Vagina (tissue), 2 donors: ENCODE data around the gene LDLRAD4. TPM values are rescaled to one million over a fixed set of nuclear protein-coding genes. Genes with fewer than 3 reads are reported as not detected.

ENCODE experiments used
- DNase-seq, 2 donors: peaks; one replicate each; pipeline ENCODE4 v3.0.0-alpha.2; 2017; ENCODE audit errors: extremely low spot score in 2 of 2
- H3K27ac ChIP-seq: fragments of 200-600 bp; sonication (generic); one replicate; pipeline ENCODE4 v1.5.1; 2019
- H3K27me3 ChIP-seq: fragments of 200-600 bp; sonication (generic); one replicate; pipeline ENCODE4 v1.5.1; 2019
- H3K36me3 ChIP-seq, 2 donors: fragments of 200-600 bp; sonication (generic); one replicate each; pipeline ENCODE4 v1.5.1; 2017 to 2019
- H3K4me1 ChIP-seq: fragments of 200-600 bp; sonication (generic); one replicate; pipeline ENCODE4 v1.5.1; 2019
- H3K4me3 ChIP-seq, 2 donors: fragments of 200-600 bp; sonication (generic); 1 replicate in 1 of 2; 2 replicates in 1 of 2; pipeline ENCODE4 v1.5.1; 2016 to 2019
- H3K9me3 ChIP-seq: fragments of 200-600 bp; sonication (generic); one replicate; pipeline ENCODE4 v1.5.1; 2019
- POLR2A ChIP-seq, 2 donors: fragments of 450-650 bp; IDR thresholded peaks; one replicate each; pipeline ENCODE4 v1.6.1; 2017; ENCODE audit warnings: antibody characterized with exemption in 2 of 2, mild to moderate bottlenecking in 2 of 2, moderate library complexity in 2 of 2
- POLR2AphosphoS5 ChIP-seq, 2 donors: sonication (generic); formaldehyde crosslinking; IDR thresholded peaks; one replicate each; pipeline ENCODE4 v1.9.0; 2017; ENCODE audit warnings: antibody characterized with exemption in 2 of 2, mild to moderate bottlenecking in 2 of 2, low read depth in 1 of 2; ENCODE audit not compliant: insufficient read depth in 1 of 2
- intact Hi-C: fragments of 100-400 bp; cut with DNase I; formaldehyde crosslinking; loops from one replicate; pipeline ENCODE4 v1.15.1; 2023
- total RNA-seq: library from RNA; depleted of rRNA; stranded (reverse); fragments of >200 nt; gene quantifications from one replicate; pipeline ENCODE4 v1.2.3, GENCODE V29; 2016
- TF ChIP-seq, protein P1 (sequence below), 3 experiments: fragments of 450-650 bp in 2 of 3; fragments of 200-600 bp in 1 of 3; sonication (generic) in 1 of 3; IDR thresholded peaks; one replicate each; pipeline ENCODE4 v1.5.1; 2017 to 2019; ENCODE audit warnings: antibody characterized with exemption in 3 of 3, mild to moderate bottlenecking in 2 of 3, moderate library complexity in 2 of 3

LDLRAD4 gene
- total RNA-seq, 1 donor from 2014 or later = 24.3 TPM

DNA sequence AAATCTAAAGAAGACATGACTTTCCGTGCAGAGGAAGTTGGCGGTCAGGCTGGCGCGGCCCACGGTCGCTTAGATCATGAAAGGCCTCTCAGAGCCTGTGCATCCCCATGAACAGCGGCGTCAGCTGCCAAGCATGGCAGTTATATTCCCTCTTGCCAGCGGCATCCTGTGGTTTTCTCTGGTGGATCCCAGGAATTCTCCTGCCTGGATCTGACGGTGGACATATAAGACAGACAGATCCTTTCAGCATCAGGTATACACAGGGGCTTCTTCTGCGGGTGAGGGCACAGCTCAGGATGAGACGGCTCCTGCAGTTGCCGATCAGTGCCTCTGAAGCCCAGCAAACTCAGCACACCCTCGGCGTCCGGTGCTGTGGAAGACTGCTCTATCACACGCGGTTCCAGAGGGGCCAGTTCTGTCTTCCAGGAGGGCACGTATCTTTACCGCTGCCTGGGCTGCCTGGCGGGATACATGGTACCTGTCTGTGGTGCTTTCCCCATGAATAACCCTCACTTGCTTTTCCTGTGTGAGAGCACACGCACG, 157.8 kb downstream of the LDLRAD4 start:
- H3K36me3 ChIP-seq = no peaks in the 10 kb centered on the region
- peaks cover 36% of the 10 kb centered on the region for H3K4me1 ChIP-seq
- DNase-seq = peak in 1 of 2 donors; percentile 84
- no peaks in the 10 kb centered on the region for H3K27me3 ChIP-seq
- peak overlapping the region; percentile 66 for H3K27ac ChIP-seq
- H3K9me3 ChIP-seq = no peaks in the 10 kb centered on the region
- no peak for TF ChIP-seq POLR2AphosphoS5 (IDR thresholded peaks at IDR 0.05; ENCODE audit: insufficient read depth in 1 of 2, low read depth in 1 of 2)
- TF ChIP-seq, protein P1, sequence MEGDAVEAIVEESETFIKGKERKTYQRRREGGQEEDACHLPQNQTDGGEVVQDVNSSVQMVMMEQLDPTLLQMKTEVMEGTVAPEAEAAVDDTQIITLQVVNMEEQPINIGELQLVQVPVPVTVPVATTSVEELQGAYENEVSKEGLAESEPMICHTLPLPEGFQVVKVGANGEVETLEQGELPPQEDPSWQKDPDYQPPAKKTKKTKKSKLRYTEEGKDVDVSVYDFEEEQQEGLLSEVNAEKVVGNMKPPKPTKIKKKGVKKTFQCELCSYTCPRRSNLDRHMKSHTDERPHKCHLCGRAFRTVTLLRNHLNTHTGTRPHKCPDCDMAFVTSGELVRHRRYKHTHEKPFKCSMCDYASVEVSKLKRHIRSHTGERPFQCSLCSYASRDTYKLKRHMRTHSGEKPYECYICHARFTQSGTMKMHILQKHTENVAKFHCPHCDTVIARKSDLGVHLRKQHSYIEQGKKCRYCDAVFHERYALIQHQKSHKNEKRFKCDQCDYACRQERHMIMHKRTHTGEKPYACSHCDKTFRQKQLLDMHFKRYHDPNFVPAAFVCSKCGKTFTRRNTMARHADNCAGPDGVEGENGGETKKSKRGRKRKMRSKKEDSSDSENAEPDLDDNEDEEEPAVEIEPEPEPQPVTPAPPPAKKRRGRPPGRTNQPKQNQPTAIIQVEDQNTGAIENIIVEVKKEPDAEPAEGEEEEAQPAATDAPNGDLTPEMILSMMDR (IDR thresholded peaks at IDR 0.05) = no peak
- no peak for TF ChIP-seq POLR2A (IDR thresholded peaks at IDR 0.05)
- intact Hi-C loops = no loop called here
- no peak overlapping the region for H3K4me3 ChIP-seq

DNA sequence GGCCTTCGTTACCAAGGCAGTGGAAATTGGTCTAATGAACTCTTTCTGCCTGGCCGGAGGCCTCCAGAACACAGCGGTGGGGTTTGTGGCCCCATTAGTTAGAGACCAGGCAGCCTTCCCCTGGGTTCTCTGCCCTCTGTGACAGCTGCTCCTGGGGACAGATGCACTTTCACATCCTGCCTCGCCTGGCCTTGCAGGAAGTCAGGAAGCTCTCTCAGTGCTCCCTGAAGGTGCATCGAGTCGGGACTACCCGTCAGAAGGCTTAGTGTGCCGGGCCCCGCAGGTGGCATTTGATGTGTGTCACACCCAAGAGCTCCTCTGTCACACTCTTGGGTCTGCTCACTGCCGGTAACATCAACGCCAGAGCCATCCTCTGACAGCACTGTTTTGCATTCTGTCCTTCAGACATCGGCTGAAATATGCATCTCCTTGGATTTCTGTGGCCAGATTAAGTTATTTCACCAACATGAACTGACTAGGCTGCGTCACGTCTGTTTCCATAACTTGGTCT, 158.3 kb downstream of the LDLRAD4 start:
- peaks cover 42% of the 10 kb centered on the region for H3K4me1 ChIP-seq
- H3K27me3 ChIP-seq = no peaks in the 10 kb centered on the region
- no peaks in the 10 kb centered on the region for H3K36me3 ChIP-seq
- peak in 1 of 2 donors; percentile 71 for DNase-seq
- TF ChIP-seq POLR2A (IDR thresholded peaks at IDR 0.05) = no peak
- intact Hi-C loops = no loop called here
- H3K4me3 ChIP-seq = no peak overlapping the region
- no peak overlapping the region for H3K27ac ChIP-seq
- H3K9me3 ChIP-seq = no peaks in the 10 kb centered on the region

DNA sequence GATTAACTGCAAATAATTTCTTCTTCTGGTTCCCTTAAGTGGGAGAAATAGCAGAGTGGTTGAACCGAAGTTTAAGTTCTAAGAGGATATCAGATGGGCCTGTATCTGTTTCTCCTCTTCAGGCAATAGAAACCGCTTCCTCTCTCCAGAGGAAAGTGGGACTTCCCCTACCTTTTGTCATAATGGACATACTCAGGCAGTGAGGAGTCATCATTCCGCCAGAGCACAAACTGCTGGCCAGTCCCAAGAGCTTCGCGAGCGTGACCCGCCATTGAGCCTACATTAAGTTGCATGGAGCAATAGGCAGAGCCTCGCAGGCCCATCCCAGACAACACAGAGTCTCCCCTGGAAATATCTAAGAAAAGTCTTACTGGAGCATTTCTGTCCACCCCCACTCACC, 158.9 kb downstream of the LDLRAD4 start:
- peak in 1 of 2 donors; percentile 34 for DNase-seq

DNA sequence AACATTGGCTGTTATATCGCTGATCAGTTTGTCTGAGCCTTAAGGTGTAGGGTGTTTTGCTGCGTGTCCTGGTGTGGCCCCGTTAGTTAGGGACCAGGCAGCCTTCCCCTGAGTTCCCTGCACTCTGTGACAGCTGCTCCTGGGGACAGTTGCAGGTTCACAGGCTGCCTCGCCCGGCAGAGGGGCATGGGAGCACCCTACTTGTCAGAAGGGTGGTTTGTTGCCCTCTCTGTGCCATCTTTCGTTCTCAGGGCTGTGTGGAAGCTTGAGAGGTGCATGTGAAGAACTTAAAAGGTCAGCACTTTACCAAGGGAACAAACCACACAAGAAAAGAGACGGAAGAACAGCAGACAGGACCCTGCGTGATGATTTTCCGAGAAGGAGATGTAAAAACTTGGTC, 159.6 kb downstream of the LDLRAD4 start:
- H3K9me3 ChIP-seq = no peaks in the 10 kb centered on the region
- intact Hi-C loops = no loop called here
- no peak overlapping the region for H3K4me3 ChIP-seq
- TF ChIP-seq POLR2AphosphoS5 (IDR thresholded peaks at IDR 0.05; ENCODE audit: insufficient read depth in 1 of 2, low read depth in 1 of 2) = no peak
- no peak for TF ChIP-seq POLR2A (IDR thresholded peaks at IDR 0.05)
- TF ChIP-seq, protein P1 (IDR thresholded peaks at IDR 0.05) = no peak
- no peaks in the 10 kb centered on the region for H3K27me3 ChIP-seq
- peak in 1 of 2 donors; percentile 74 for DNase-seq
- H3K36me3 ChIP-seq = no peaks in the 10 kb centered on the region
- H3K4me1 ChIP-seq = peaks cover 54% of the 10 kb centered on the region
- no peak overlapping the region for H3K27ac ChIP-seq

More for the DNA sequence above, 158.9 kb downstream of the LDLRAD4 start:
- H3K4me1 ChIP-seq = peaks cover 48% of the 10 kb centered on the region
- TF ChIP-seq POLR2AphosphoS5 (IDR thresholded peaks at IDR 0.05; ENCODE audit: insufficient read depth in 1 of 2, low read depth in 1 of 2) = no peak
- TF ChIP-seq, protein P1 (IDR thresholded peaks at IDR 0.05) = no peak
- no peak for TF ChIP-seq POLR2A (IDR thresholded peaks at IDR 0.05)
- no peak overlapping the region for H3K27ac ChIP-seq
- no peaks in the 10 kb centered on the region for H3K36me3 ChIP-seq
- no peaks in the 10 kb centered on the region for H3K27me3 ChIP-seq
- H3K9me3 ChIP-seq = no peaks in the 10 kb centered on the region
- no peak overlapping the region for H3K4me3 ChIP-seq
- intact Hi-C loops = no loop called here

GRCh38 chr18:13379062-13379865, 160.7 kb downstream of the LDLRAD4 start:
- Histone ChIP-seq H3K4me1 (peaks cover 59% of the 10 kb centered on the region), H3K36me3 (no peaks in the 10 kb centered on the region), H3K27ac (no peak overlapping the region), H3K9me3 (no peaks in the 10 kb centered on the region), H3K27me3 (no peaks in the 10 kb centered on the region), H3K4me3 (no peak overlapping the region)
- intact Hi-C loops = no loop called here
- no peak for TF ChIP-seq POLR2A (IDR thresholded peaks at IDR 0.05)
- TF ChIP-seq, protein P1 (IDR thresholded peaks at IDR 0.05) = no peak
- DNase-seq = peak in 1 of 2 donors; percentile 81
